ENCODE data around the gene DLGAP1. TPM values are rescaled to one million over a fixed set of nuclear protein-coding genes. Genes with fewer than 3 reads are reported as not detected.

The DLGAP1 gene
- total RNA-seq, 1 experiment from 2014 or later: 23.2 TPM

DNA sequence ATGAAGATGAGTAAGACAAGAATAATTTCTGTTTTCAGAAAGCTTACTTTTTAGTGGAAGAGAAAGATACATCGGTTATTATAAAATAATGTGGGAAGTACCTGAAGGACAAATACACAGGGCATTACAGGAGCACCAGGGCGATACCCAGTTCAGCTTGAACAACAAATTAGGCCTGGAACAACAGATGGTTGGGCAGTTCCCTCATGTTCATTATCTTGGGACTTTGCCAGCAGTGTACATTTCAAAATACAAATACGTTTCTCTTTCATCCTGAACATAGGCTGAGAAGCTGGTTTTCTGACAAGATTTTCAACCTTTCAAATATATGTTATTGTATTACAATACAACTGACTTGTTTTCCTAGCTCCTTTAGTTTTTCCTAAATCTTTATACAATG is 925.5 kb downstream of the DLGAP1 start:
- H3K23ac ChIP-seq (ENCODE audit: insufficient read length, low read depth, low read length): no peak overlapping the region
- H4K91ac ChIP-seq (ENCODE audit: insufficient read length, low read depth, low read length): no peak overlapping the region
- no peak for DNase-seq
- H3K36me3 Mint-ChIP-seq (ENCODE audit: insufficient read depth in 1 of 3, low read depth in 3 of 3): peaks cover 8 to 11% (median 10%) of the 10 kb centered on the region in 3 experiments; a peak in 6 of 7 replicates
- H3K4me2 ChIP-seq (ENCODE audit: insufficient read depth, insufficient read length, low read length): no peak overlapping the region
- no peak overlapping the region for H2BK20ac ChIP-seq (ENCODE audit: low read depth, low read length, poor library complexity, severe bottlenecking)
- H3K9ac ChIP-seq (ENCODE audit: extremely low read depth, insufficient read length, low read length): no peak overlapping the region
- peaks cover 31 to 34% of the 10 kb centered on the region in 2 experiments for H3K4me1 Mint-ChIP-seq
- peaks cover 7% of the 10 kb centered on the region for H3K4me1 ChIP-seq (ENCODE audit: insufficient read depth, low read length)
- H3K23me2 ChIP-seq (ENCODE audit: insufficient read length, low read depth, low read length, poor library complexity, severe bottlenecking): peaks cover 4% of the 10 kb centered on the region
- no peak overlapping the region for H2AFZ ChIP-seq (ENCODE audit: low read length)
- H4K5ac ChIP-seq (ENCODE audit: insufficient read length, low read depth, low read length): no peak overlapping the region
- no peaks in the 10 kb centered on the region for H3K27me3 Mint-ChIP-seq (ENCODE audit: low read depth)
- no peaks in the 10 kb centered on the region for H4K20me1 ChIP-seq (ENCODE audit: control insufficient read depth, insufficient read depth, insufficient read length)
- no peak overlapping the region for H3K27ac ChIP-seq (ENCODE audit: insufficient read length, low read depth, low read length)
- no peak overlapping the region for H2BK15ac ChIP-seq (ENCODE audit: low read depth, low read length)
- peaks cover 0 to 2% of the 10 kb centered on the region in 2 experiments; a peak in 1 of 5 replicates for H3K9me3 Mint-ChIP-seq
- H3K27me3 ChIP-seq (ENCODE audit: insufficient read depth, low read length): no peaks in the 10 kb centered on the region
- no peak overlapping the region for H2BK120ac ChIP-seq (ENCODE audit: low read depth, low read length, poor library complexity, severe bottlenecking)
- no peak overlapping the region for H3K4ac ChIP-seq (ENCODE audit: low read depth, low read length)
- no CpG with 5 or more reads among the region's 3 CpGs for WGBS (ENCODE audit: extremely low coverage, insufficient read length, low lambda C conversion rate)
- H3K79me1 ChIP-seq (ENCODE audit: insufficient read depth, low read depth, low read length, poor library complexity, severe bottlenecking): no peaks in the 10 kb centered on the region
- H2BK5ac ChIP-seq (ENCODE audit: insufficient read length, low read length): no peak overlapping the region
- no peak overlapping the region for H3T11ph ChIP-seq (ENCODE audit: low read length)
- H4K8ac ChIP-seq (replicated peaks; ENCODE audit: insufficient read length, low read depth, low read length): no peak overlapping the region
- no peak overlapping the region for H3K18ac ChIP-seq (ENCODE audit: insufficient read length, low read depth, low read length)
- no peak overlapping the region; a peak in 1 of 7 replicates for H3K27ac Mint-ChIP-seq
- no peaks in the 10 kb centered on the region for H3K79me2 ChIP-seq (ENCODE audit: insufficient read depth, low read length)
- TF ChIP-seq, protein P1, sequence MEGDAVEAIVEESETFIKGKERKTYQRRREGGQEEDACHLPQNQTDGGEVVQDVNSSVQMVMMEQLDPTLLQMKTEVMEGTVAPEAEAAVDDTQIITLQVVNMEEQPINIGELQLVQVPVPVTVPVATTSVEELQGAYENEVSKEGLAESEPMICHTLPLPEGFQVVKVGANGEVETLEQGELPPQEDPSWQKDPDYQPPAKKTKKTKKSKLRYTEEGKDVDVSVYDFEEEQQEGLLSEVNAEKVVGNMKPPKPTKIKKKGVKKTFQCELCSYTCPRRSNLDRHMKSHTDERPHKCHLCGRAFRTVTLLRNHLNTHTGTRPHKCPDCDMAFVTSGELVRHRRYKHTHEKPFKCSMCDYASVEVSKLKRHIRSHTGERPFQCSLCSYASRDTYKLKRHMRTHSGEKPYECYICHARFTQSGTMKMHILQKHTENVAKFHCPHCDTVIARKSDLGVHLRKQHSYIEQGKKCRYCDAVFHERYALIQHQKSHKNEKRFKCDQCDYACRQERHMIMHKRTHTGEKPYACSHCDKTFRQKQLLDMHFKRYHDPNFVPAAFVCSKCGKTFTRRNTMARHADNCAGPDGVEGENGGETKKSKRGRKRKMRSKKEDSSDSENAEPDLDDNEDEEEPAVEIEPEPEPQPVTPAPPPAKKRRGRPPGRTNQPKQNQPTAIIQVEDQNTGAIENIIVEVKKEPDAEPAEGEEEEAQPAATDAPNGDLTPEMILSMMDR (conservative IDR thresholded peaks at IDR 0.05): no peak
- no peak overlapping the region for H3K14ac ChIP-seq (ENCODE audit: insufficient read depth, low read length)
- no peaks in the 10 kb centered on the region for H3K9me3 ChIP-seq (ENCODE audit: control insufficient read depth, low read depth, low read length)
- no peak overlapping the region for H3K56ac ChIP-seq (ENCODE audit: insufficient read length, low read depth, low read length)
- no peak overlapping the region for H3K4me3 Mint-ChIP-seq
- no peak overlapping the region for H2BK12ac ChIP-seq (ENCODE audit: insufficient read length, low read depth, low read length)
- no peak overlapping the region for H2AK5ac ChIP-seq (ENCODE audit: insufficient read length, low read length)
